Natural killer cell (primary cell): ENCODE results near the gene GNPTG. TPM values are rescaled to one million over a fixed set of nuclear protein-coding genes. Genes with fewer than 3 reads are reported as not detected.

Source experiments
- ATAC-seq, 3 donors: fragments of 150-1000 bp in 2 of 3; fragments of 200-7000 bp in 1 of 3; cut with Tn5 transposase; 1 replicate in 1 of 3; 2 replicates in 2 of 3; pipeline ENCODE4 v1.10.0; 2021; ENCODE audit warnings: mild to moderate bottlenecking in 2 of 3, moderate library complexity in 2 of 3
- DNase-seq, 2 donors: peaks; one replicate each; pipeline versions ENCODE4 v3.0.0 to v3.0.0-alpha.2; 2013 to 2021; ENCODE audit warnings: mixed read lengths in 1 of 2
- H3K27ac ChIP-seq: one replicate; pipeline ENCODE4 v1.5.1; 2013; ENCODE audit warnings: mild to moderate bottlenecking, low read length
- H3K27me3 ChIP-seq: one replicate; pipeline ENCODE4 v1.6.1; 2013; ENCODE audit warnings: low read length; ENCODE audit not compliant: control insufficient read depth, insufficient read depth
- H3K36me3 ChIP-seq: one replicate; pipeline ENCODE4 v1.6.1; 2013; ENCODE audit warnings: low read length; ENCODE audit not compliant: control insufficient read depth, insufficient read depth
- H3K4me1 ChIP-seq: one replicate; pipeline ENCODE4 v1.6.1; 2013; ENCODE audit warnings: low read length; ENCODE audit not compliant: control insufficient read depth, insufficient read depth
- H3K4me3 ChIP-seq: one replicate; pipeline ENCODE4 v1.5.1; 2013; ENCODE audit warnings: low read length
- H3K9me3 ChIP-seq: one replicate; pipeline ENCODE4 v1.6.1; 2013; ENCODE audit warnings: low read length; ENCODE audit not compliant: control insufficient read depth, insufficient read depth
- H3K27ac Mint-ChIP-seq, 2 donors: one replicate each; pipeline ENCODE4 v1.8.0; 2022; ENCODE audit warnings: mild to moderate bottlenecking in 2 of 2, mixed read lengths in 2 of 2, moderate library complexity in 1 of 2
- H3K27me3 Mint-ChIP-seq, 2 donors: one replicate each; pipeline ENCODE4 v1.8.0; 2022; ENCODE audit warnings: low read depth in 2 of 2, mixed read lengths in 2 of 2
- H3K36me3 Mint-ChIP-seq: one replicate; pipeline ENCODE4 v1.8.0; 2022; ENCODE audit warnings: mixed read lengths
- H3K4me1 Mint-ChIP-seq, 2 donors: one replicate each; pipeline ENCODE4 v1.8.0; 2022; ENCODE audit warnings: mixed read lengths in 2 of 2
- H3K4me3 Mint-ChIP-seq: one replicate; pipeline ENCODE4 v1.8.0; 2022; ENCODE audit warnings: mild to moderate bottlenecking, moderate library complexity, mixed read lengths
- H3K9me3 Mint-ChIP-seq, 2 donors: one replicate each; pipeline ENCODE4 v1.8.0; 2022; ENCODE audit warnings: mixed read lengths in 2 of 2
- CTCF ChIP-seq: fragments of 200-600 bp; IDR thresholded peaks from one replicate; pipeline ENCODE4 v1.8.0; 2022; ENCODE audit warnings: antibody characterized with exemption
- WGBS: methylation state at CpG from one replicate; pipeline ENCODE4 v1.1.7; 2013; ENCODE audit warnings: missing lambda C conversion rate; ENCODE audit not compliant: insufficient coverage; 5-methylcytosine and 5-hydroxymethylcytosine counted together
- intact Hi-C: fragments of 100-400 bp; cut with micrococcal nuclease; formaldehyde crosslinking; loops from one replicate; pipeline ENCODE4 v1.14.2; 2022
- total RNA-seq, 4 donors: library from RNA; stranded (reverse); fragments of 120-200 nt in 1 of 4; gene quantifications; one replicate each; pipeline versions ENCODE4 v1.2.3 to v1.2.4, GENCODE V29; 2013 to 2022

The GNPTG gene
- total RNA-seq, 3 donors from 2014 or later (not counting 1 experiment from before 2014, with no cell fraction given) = 58.7 to 65.9 (median 62.0) TPM

DNA sequence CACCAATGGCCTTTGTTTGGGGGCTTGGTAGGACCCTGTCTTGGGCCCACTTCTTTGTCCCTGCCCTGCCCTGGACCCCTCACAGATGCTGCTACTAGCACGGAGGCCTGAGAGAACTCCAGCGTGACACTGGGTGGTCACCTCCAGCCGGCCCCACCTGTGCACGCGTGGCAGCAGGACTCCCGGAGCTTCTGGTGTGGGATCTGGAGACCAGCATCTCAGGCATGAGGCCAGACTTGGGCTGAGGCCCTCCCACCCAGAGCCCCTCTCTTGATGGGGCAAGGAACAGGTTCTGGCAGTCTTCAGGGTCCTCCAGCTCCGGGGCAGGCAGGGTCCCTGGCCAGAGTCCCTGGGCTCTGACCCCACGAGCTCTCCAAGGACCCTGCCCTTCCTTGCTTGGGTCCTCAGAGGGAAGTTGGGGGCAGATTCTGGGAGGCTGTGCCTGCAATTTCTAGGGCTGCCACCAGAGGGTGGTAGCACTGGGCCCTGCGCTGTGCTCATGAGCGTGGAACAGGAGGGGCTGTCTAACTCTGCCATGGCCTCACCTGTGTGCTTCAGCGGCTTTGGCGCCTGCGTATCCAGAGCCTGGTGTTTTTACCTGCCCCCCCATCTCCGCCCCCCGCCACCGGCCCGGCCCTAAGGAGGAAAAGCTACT lies 21.3 kb upstream of the GNPTG start:
- DNase-seq (peak in 1 of 2 donors; percentile 43), ATAC-seq (no peak)
- Histone ChIP-seq H3K36me3 (peaks cover 3% of the 10 kb centered on the region), H3K27me3 (peaks cover 11% of the 10 kb centered on the region), H3K9me3 (peaks cover 3% of the 10 kb centered on the region), H3K4me3 (no peak overlapping the region), H3K4me1 (peaks cover 42% of the 10 kb centered on the region), H3K27ac (no peak overlapping the region)
- WGBS = 82% methylated on average over 17 of the region's 17 CpGs
- Mint-ChIP-seq H3K27ac (no peak overlapping the region), H3K4me3 (no peak overlapping the region), H3K9me3 (no peaks in the 10 kb centered on the region), H3K27me3 (no peaks in the 10 kb centered on the region), H3K4me1 (peaks cover 14 to 19% of the 10 kb centered on the region in 2 donors), H3K36me3 (no peaks in the 10 kb centered on the region)
- intact Hi-C loops = loop anchor here (2.0 kb wide), 1 partner anchor 20 kb away; no protein-coding TSS in a partner anchor
- TF ChIP-seq CTCF = peak; percentile 44

DNA sequence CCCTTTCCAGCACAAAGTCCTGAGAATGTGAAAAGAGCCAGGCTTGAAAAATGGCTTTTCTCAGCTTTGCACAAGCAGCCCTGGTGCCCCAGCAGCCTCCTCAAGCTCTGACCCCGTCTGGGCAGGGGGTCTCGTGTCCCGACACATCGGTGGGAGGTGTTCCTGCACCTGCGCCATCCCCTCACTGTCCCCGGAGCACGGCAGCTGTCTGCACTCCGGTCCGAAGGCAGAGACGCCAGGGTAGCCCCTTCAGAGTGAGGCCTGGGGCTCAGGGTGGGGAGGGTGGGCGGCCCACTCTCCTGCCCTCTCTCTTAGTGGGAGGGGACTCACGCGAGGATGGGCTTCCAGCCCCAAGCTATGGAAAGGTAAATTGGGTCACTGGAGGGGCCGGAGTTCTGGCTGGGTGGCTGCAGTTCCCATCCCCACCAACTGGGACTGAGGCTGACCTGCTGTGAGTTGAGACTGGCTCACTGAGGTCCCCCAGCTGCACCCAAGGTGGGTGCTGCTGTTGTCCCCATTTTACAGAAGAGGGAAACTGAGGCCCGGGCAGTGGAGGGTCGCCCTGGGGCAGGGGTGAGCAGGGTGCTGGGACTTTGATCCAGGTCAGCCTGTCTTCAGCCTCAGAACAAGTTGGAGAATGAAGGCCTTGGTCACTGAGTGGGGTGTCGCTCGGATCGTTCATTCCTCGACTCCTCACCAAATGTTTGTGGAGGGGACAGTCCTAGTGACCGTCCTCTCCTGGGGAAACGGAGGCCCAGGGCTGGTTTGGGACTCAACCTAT lies 20.6 kb upstream of the GNPTG start:
- Mint-ChIP-seq H3K36me3 (no peaks in the 10 kb centered on the region), H3K9me3 (no peaks in the 10 kb centered on the region), H3K4me3 (peak overlapping the region; percentile 90), H3K4me1 (peaks cover 14 to 19% of the 10 kb centered on the region in 2 donors), H3K27me3 (no peaks in the 10 kb centered on the region), H3K27ac (peak overlapping the region; percentile 86 to 89)
- Histone ChIP-seq H3K9me3 (peaks cover 3% of the 10 kb centered on the region), H3K4me3 (peak overlapping the region; percentile 37), H3K27me3 (peaks cover 11% of the 10 kb centered on the region), H3K4me1 (peaks cover 42% of the 10 kb centered on the region), H3K27ac (peak overlapping the region; percentile 86), H3K36me3 (no peaks in the 10 kb centered on the region)
- WGBS = 60% methylated on average over 22 of the region's 22 CpGs
- intact Hi-C loops = loop anchor here (2.0 kb wide), 1 partner anchor 20 kb away; no protein-coding TSS in a partner anchor
- DNase-seq (no peak), ATAC-seq (no peak)
- TF ChIP-seq CTCF = no peak

DNA sequence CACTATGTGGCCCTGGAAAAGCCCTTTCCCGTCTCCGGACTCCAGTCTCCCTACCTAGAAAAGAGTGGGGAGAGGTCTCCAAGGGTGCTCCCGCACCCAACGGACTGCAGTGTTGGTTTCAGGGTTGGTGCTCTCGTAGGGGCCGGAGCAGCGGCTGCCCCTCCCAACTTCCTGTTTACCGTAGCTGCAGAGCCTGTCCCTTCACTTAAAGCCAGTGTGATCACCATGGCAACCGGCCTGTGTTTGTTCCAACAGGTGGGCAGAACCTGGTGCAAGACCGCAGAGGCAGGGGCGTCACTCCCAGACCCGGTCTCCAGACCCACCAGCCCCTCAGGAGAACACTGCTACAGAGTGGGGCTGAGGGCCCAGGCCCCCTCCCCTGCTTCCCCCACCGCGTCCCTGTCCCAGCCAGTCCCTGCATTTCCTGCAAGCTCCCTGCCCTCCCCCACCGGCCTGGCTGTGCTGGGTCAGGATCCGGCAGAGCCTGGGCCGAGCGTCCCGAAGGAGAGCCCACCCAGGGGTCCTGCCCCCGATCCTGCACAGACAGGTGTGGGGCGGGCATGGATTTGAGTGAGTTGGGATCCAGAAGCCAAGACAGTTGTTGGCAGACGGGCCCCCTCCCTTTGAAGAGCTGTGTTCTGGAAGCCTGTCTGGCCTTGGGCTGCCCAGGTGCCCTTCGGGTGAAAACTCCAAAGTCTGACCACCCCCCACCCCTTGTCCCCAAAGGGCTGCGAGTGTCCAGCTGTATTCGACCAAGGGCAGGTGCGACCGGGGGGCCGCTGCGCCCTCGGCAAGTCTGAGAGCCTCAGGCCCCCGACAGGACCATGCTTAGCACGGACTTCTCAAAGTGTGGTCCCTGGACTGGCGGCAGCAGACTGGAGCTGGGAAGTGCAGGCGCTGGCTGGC lies 19.8 kb upstream of the GNPTG start:
- H3K4me3 ChIP-seq = peak overlapping the region; percentile 37
- H3K27me3 ChIP-seq = peaks cover 11% of the 10 kb centered on the region
- intact Hi-C loops = loop anchor here (2.0 kb wide), 1 partner anchor 21 kb away; no protein-coding TSS in a partner anchor
- peak overlapping the region; percentile 90 for H3K4me3 Mint-ChIP-seq
- H3K4me1 Mint-ChIP-seq = peaks cover 14 to 19% of the 10 kb centered on the region in 2 donors
- H3K36me3 Mint-ChIP-seq = no peaks in the 10 kb centered on the region
- no peaks in the 10 kb centered on the region for H3K36me3 ChIP-seq
- H3K9me3 Mint-ChIP-seq = no peaks in the 10 kb centered on the region
- H3K27ac ChIP-seq = peak overlapping the region; percentile 86
- no peaks in the 10 kb centered on the region for H3K27me3 Mint-ChIP-seq
- peak overlapping the region; percentile 86 to 89 for H3K27ac Mint-ChIP-seq
- peaks cover 40% of the 10 kb centered on the region for H3K4me1 ChIP-seq
- H3K9me3 ChIP-seq = peaks cover 3% of the 10 kb centered on the region
- peak; percentile 67 to 72 (median 70) for ATAC-seq
- WGBS = 4% methylated on average over 34 of the region's 34 CpGs
- TF ChIP-seq CTCF = no peak
- peak; percentile 67 to 74 for DNase-seq
